Activated CD4-positive, alpha-beta T cell treated with anti-CD3 and anti-CD28 coated beads, Interleukin-2, amount 10 ng/mL, durations not matched to agents 7 days and 5 days (primary cell): ENCODE measurements around the gene TXNDC12. TPM values are rescaled to one million over a fixed set of nuclear protein-coding genes. Genes with fewer than 3 reads are reported as not detected.
"Not testable (repeated sequence)": the region's sequence is repeated elsewhere in the genome, so short reads cannot be mapped to it uniquely, and the experiment has no call there.

Experiments
- CTCF ChIA-PET: fragments of 350-600 bp; sonication (Branson Sonifier 250); formaldehyde crosslinking; loops from one replicate; lab custom pipeline; 2021; ENCODE audit warnings: antibody characterized with exemption; lab: Charles Lee
- POLR2A ChIA-PET: fragments of 350-600 bp; sonication (Branson Sonifier 250); formaldehyde crosslinking; loops from one replicate; lab custom pipeline; 2021; ENCODE audit warnings: antibody characterized with exemption; lab: Charles Lee
- DNase-seq: peaks from one replicate; pipeline ENCODE4 v3.0.0-alpha.2; 2020
- H3K27ac Mint-ChIP-seq: one replicate; pipeline ENCODE4 v1.8.0; 2021; ENCODE audit warnings: mild to moderate bottlenecking, moderate library complexity, mixed read lengths
- H3K27me3 Mint-ChIP-seq: one replicate; pipeline ENCODE4 v1.8.0; 2021; ENCODE audit warnings: mixed read lengths
- H3K36me3 Mint-ChIP-seq: one replicate; pipeline ENCODE4 v1.8.0; 2021; ENCODE audit warnings: low read depth, mixed read lengths
- H3K4me1 Mint-ChIP-seq: one replicate; pipeline ENCODE4 v1.8.0; 2021; ENCODE audit warnings: mixed read lengths
- H3K4me3 Mint-ChIP-seq: one replicate; pipeline ENCODE4 v1.8.0; 2021; ENCODE audit warnings: mild to moderate bottlenecking, moderate library complexity, mixed read lengths
- H3K9me3 Mint-ChIP-seq: one replicate; pipeline ENCODE4 v1.8.0; 2021; ENCODE audit warnings: mixed read lengths
- total RNA-seq, 2 experiments: library from RNA; stranded (reverse); gene quantifications; one replicate each; pipeline ENCODE4 v1.2.3, GENCODE V29; 2021

Gene TXNDC12
- total RNA-seq, 2 experiments from 2014 or later, result 48.1 to 49.2 TPM

DNA sequence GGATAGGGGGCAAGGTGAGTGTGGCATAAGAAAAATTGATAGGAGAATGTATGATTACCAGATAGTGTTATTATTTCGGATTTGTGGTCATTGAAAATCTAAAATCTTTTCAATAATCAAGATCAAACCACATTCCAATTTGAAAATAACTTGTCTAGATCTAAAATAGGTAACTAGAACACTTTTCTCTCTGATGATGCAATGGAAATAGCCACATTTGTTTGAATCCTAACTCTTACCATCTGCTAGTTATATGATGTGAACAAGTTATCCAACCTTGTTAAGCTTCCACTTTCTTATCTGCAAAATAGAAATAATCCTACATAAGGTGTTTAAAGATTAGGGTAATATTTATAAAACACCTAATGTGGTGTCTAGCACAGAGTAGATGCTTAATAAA lies 4.9 kb upstream of the TXNDC12 start:
- CTCF ChIA-PET, result interaction anchor here (1.3 to 1.6 kb wide), 3 partner anchors 11 to 173 kb away, joined by 3 to 4 read pairs (median 3); no protein-coding TSS in a partner anchor
- Mint-ChIP-seq H3K27me3 (no peaks in the 10 kb centered on the region), H3K9me3 (no peaks in the 10 kb centered on the region), H3K36me3 (peaks cover 34% of the 10 kb centered on the region), H3K4me3 (no peak overlapping the region), H3K4me1 (peaks cover 33% of the 10 kb centered on the region), H3K27ac (no peak overlapping the region)
- no peak for DNase-seq
- POLR2A ChIA-PET, result no interaction called here

DNA sequence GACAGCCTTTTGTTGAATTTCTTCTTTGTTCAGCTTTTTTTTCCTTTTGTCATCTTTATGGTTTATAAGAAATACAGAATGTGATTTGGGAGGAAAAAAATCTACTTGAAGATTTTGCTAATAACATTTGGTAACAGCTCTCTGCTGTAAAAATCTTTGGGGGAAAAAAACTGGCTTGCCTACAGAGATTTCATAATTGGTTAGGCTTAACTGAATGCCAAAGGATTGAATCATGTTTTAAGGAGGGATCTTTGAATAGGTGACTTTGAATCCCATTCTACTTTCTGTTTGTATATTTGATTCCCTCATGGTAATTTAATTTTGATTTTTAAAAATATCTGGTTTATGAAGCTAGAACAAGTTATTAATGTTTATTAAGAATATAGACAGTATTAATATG lies 4.3 kb upstream of the TXNDC12 start:
- H3K4me3 Mint-ChIP-seq, result no peak overlapping the region
- no peaks in the 10 kb centered on the region for H3K9me3 Mint-ChIP-seq
- H3K4me1 Mint-ChIP-seq, result peaks cover 34% of the 10 kb centered on the region
- no peak for DNase-seq
- CTCF ChIA-PET, result interaction anchor here (1.4 to 1.6 kb wide), 2 partner anchors 11 to 14 kb away, joined by 3 to 4 read pairs; no protein-coding TSS in a partner anchor
- H3K36me3 Mint-ChIP-seq, result peaks cover 34% of the 10 kb centered on the region
- POLR2A ChIA-PET, result no interaction called here
- no peak overlapping the region for H3K27ac Mint-ChIP-seq
- no peaks in the 10 kb centered on the region for H3K27me3 Mint-ChIP-seq

DNA sequence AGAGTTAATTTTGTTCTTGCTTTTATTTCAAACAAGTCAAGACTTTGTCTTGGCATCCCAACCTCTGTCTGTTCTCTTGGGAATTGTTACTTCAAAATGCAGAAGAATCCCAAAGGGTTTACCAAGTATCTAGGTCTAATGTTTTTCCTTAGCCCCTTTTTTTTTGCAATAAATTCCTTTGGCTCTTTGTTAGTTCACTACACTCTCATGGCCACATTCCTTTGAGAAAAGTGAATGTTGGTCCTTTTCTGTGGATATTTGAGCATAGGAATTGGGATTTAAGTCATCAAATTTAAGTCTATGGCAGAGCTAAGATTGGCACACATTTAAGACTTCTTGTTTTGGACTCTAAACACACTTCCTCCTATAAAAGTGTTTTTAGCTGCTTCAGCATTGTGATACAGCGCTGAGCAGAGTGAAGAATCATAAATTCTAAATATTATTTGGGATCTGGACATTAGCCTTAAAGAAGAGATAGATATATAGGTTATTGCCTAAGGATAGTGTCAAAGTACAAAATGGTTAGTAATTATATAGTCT lies 3.0 kb upstream of the TXNDC12 start:
- Mint-ChIP-seq H3K4me1 (peaks cover 40% of the 10 kb centered on the region), H3K4me3 (peak overlapping the region; percentile 97), H3K9me3 (no peaks in the 10 kb centered on the region), H3K27ac (peak overlapping the region; percentile 51), H3K27me3 (no peaks in the 10 kb centered on the region), H3K36me3 (peaks cover 29% of the 10 kb centered on the region)
- DNase-seq, result no peak
- CTCF ChIA-PET, result no interaction called here
- POLR2A ChIA-PET, result no interaction called here

DNA sequence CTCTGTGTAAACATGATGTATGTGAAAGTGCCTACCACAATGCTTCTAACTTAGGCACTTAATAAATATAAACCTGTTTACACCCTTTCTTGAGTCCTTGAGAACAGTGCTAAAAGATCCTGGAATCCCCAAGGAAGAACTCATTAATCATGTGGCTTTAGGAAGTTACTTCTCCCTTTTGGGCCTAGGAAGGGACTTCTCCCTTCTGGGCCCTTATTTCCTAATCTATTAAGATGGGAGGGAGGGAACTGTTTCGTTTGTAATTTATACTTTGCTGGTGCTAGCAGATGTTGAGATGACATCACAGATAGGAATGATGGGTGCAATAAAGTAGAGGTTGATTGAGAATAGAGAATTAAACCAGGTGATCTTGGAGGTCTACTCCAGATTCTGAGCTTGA lies 2.3 kb upstream of the TXNDC12 start:
- peak overlapping the region; percentile 94 for H3K27ac Mint-ChIP-seq
- peak overlapping the region; percentile 97 for H3K4me3 Mint-ChIP-seq
- H3K9me3 Mint-ChIP-seq, result no peaks in the 10 kb centered on the region
- ChIA-PET POLR2A (no interaction called here), CTCF (interaction anchor here (1.7 kb wide), 1 partner anchor 8 kb away, joined by 5 read pairs; no protein-coding TSS in a partner anchor)
- H3K4me1 Mint-ChIP-seq, result peaks cover 46% of the 10 kb centered on the region
- no peaks in the 10 kb centered on the region for H3K27me3 Mint-ChIP-seq
- peaks cover 24% of the 10 kb centered on the region for H3K36me3 Mint-ChIP-seq
- DNase-seq, result no peak

DNA sequence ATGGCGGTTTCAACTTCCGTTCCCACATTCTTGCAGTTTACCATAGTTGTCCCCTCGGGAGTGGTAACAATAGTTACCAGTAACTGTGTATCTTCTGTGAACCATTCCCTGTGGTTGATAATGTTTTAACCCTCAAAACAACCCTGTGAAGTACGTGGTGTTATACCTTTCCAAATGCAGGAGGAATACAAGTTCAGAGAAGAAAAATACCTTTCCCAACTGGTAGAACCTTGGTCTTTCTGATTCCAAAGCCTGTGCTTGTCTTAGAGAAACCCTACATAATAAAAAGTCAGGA lies 1.9 kb upstream of the TXNDC12 start:
- H3K9me3 Mint-ChIP-seq, result no peaks in the 10 kb centered on the region
- no peak for DNase-seq
- peaks cover 23% of the 10 kb centered on the region for H3K36me3 Mint-ChIP-seq
- peak overlapping the region; percentile 94 for H3K27ac Mint-ChIP-seq
- H3K4me1 Mint-ChIP-seq, result peaks cover 46% of the 10 kb centered on the region
- H3K27me3 Mint-ChIP-seq, result no peaks in the 10 kb centered on the region
- ChIA-PET CTCF (interaction anchor here (1.7 kb wide), 1 partner anchor 8 kb away, joined by 5 read pairs; no protein-coding TSS in a partner anchor), POLR2A (no interaction called here)
- peak overlapping the region; percentile 97 for H3K4me3 Mint-ChIP-seq

DNA sequence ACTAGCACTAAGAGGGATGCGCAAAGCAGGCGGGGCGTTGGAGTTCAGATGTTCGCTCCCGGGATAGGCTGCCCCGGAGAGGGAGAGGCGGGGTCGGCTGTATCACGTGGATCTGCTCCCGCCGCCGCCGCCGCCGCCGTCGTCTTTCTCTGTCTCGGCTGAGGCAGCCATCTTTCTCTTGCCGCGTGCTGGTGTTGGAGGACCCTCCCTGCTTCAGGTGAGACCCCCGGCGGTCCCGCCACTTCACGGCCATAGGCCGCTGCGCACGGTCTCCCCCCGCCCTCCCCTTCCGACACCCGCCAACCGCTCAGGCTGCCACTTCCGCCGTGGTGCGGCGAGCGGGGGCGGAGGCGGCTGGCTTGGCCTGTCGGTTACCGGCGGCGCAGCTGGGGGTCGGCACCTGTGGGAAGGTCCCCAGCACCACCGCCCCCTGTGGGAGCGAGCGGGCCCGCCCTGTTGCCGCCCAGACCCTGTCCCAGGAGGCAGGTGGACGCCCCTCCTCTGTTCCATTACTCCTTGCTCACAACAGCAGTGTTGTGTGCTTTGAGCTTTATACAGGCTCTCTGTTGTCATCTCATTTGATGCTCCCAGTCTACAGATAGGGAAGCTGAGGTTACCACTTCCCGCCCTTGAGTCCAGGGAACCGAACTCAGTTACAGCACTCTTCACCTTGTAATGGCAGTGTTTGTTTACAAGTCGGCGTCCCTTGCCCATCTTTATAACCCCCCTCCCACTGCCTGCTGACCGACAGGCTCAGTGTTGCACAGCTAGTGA lies 1.4 kb upstream of the TXNDC12 start, which contains the start of gene BTF3L4:
Gene BTF3L4, plus strand, starts transcription at position 133 of the 774 bp plus-strand sequence. CDS start 3,553 bp downstream, outside the sequence.
- Mint-ChIP-seq H3K9me3 (no peaks in the 10 kb centered on the region), H3K27ac (peak within 1 kb of the TSS; percentile 94), H3K27me3 (no peaks in the 10 kb centered on the region), H3K4me1 (peaks cover 46% of the 10 kb centered on the region), H3K4me3 (peak within 1 kb of the TSS; percentile 97), H3K36me3 (peaks cover 24% of the 10 kb centered on the region)
- peak; percentile 97 for DNase-seq
- CTCF ChIA-PET, result interaction anchor here (0.7 to 1.8 kb wide), 3 partner anchors 9 to 27 kb away, joined by 3 to 5 read pairs (median 4); no protein-coding TSS in a partner anchor
- POLR2A ChIA-PET, result interaction anchor here (1.1 kb wide), 1 partner anchor 309 kb away, joined by 3 read pairs; no protein-coding TSS in a partner anchor

DNA sequence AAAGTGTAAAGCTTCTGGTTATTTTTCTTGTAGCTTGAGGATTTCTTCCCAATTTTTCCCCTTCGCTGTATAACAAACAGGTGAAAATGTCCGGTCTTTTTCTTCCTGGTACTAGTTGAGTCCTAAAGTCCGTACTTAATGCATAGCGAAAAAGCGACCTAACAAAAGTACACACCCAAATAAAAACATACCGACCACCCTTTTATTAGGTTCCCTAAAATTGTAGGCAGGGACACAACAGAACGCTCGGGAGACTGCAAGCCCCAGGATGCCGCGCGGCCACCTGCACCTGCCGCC lies 823 bp upstream of the TXNDC12 start:
- peak overlapping the region; percentile 97 for H3K4me3 Mint-ChIP-seq
- ChIA-PET CTCF (interaction anchor here (0.7 to 1.8 kb wide), 4 partner anchors 9 to 26 kb away, joined by 3 to 5 read pairs (median 4); no protein-coding TSS in a partner anchor), POLR2A (interaction anchor here (1.1 kb wide), 1 partner anchor 309 kb away, joined by 3 read pairs; no protein-coding TSS in a partner anchor)
- no peak for DNase-seq
- no peaks in the 10 kb centered on the region for H3K27me3 Mint-ChIP-seq
- H3K27ac Mint-ChIP-seq, result peak overlapping the region; percentile 94
- H3K36me3 Mint-ChIP-seq, result peaks cover 23% of the 10 kb centered on the region
- peaks cover 46% of the 10 kb centered on the region for H3K4me1 Mint-ChIP-seq
- no peaks in the 10 kb centered on the region for H3K9me3 Mint-ChIP-seq

DNA sequence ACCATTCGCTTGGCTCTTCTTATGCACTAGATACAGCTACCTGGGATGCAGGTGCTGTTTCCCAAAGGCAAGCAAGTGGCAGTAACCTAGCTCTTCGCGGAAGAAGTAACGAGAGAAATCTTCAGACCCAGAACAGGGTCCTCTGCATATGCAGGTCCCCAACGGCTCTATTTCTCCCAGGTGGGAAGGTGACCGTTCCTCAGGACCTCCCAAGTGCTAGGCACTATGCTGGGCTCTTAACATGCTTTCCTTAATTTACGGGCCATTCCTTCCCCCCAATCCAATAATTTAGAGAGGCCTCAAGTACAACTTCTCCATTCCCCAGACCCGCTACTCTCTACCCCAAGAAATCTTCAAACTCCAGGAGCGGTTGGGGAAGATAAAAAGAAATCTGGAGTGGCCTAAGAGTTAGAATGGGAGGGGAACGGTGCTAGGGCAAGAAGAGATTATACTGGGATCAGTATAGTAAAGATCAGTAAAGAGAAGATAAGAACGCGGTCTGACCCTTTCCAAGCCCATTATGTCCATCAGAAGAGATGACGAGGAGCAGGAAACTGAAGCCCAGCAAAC lies 410 bp downstream of the TXNDC12 start:
- POLR2A ChIA-PET, result no interaction called here
- Mint-ChIP-seq H3K27me3 (no peaks in the 10 kb centered on the region), H3K9me3 (no peaks in the 10 kb centered on the region), H3K27ac (peak overlapping the region; percentile 94), H3K4me1 (peaks cover 41% of the 10 kb centered on the region), H3K4me3 (peak overlapping the region; percentile 97), H3K36me3 (peaks cover 15% of the 10 kb centered on the region)
- no peak for DNase-seq
- CTCF ChIA-PET, result interaction anchor here (0.6 to 1.8 kb wide), 4 partner anchors 10 to 657 kb away, joined by 3 to 5 read pairs (median 4); no protein-coding TSS in a partner anchor

DNA sequence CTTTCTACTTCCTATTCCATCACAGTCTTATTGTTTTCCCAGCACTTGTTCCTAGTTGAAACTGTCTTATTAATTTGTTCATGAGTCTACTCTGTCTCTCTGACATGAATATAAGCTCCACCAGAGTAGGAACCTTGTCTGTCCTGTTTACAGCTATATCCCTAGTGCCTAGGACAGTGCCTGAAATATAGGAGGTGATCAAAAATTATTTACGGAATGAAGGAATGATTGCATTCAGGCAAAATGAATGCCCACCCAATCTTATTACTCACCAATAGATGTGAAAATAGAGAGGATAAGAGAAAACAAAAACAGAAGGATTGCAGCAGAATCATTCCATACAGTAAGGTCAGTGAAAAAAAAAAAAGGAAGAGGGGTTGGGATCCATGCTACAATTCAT lies 1.1 kb downstream of the TXNDC12 start:
- Mint-ChIP-seq H3K27ac (no peak overlapping the region), H3K36me3 (peaks cover 12% of the 10 kb centered on the region), H3K27me3 (no peaks in the 10 kb centered on the region), H3K9me3 (no peaks in the 10 kb centered on the region), H3K4me1 (peaks cover 35% of the 10 kb centered on the region), H3K4me3 (peak overlapping the region; percentile 97)
- ChIA-PET POLR2A (no interaction called here), CTCF (no interaction called here)
- DNase-seq, result no peak

DNA sequence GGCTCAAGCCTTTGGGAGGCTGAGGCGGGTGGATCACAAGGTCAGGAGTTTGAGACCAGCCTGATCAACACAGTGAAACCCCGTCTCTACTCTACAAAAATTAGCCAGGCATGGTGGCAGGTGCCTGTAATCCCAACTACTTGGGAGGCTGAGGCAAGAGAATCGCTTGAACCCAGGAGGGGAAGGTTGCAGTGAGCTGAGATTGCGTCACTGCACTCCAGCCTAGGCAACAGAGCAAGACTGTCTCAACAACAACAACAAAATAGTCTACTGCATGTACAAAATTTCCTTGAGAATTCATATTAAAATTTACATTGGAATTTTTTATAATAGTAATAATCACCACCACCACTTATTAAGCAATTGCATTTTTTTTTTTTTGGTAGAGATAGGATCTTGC lies 5.7 kb downstream of the TXNDC12 start:
- H3K9me3 Mint-ChIP-seq, POLR2A ChIA-PET, H3K27ac Mint-ChIP-seq, DNase-seq, H3K27me3 Mint-ChIP-seq, H3K4me3 Mint-ChIP-seq: not testable (repeated sequence)
- Mint-ChIP-seq H3K4me1 (peaks cover 19% of the 10 kb centered on the region), H3K36me3 (peaks cover 20% of the 10 kb centered on the region)
- CTCF ChIA-PET, result interaction anchor here (1.0 to 1.6 kb wide), 4 partner anchors 10 to 22 kb away, joined by 3 read pairs; no protein-coding TSS in a partner anchor

DNA sequence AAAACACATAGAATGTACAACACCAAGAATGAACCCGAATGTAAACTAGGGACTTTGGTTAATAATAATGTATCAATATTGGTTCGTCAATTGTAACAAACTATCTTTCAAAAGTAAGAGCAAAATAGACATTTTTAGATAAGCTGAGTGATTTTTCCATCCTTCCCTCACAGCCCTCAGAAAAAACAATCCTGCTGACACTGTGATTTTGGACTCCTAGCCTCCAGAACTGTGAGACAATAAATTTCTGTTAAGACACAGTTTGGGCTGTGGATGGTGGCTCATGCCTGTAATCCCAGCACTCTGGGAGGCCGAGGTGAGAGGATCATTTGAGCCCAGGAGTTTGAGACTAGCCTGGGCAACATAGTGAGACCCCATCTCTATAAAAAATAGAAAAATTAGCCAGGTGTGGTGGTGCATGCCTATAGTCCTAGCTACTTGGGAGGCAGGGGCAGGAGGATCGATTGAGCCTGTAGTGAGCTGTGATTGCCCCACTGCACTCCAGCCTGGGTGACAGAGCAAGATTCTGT lies 9.3 kb downstream of the TXNDC12 start:
- peaks cover 16% of the 10 kb centered on the region for H3K36me3 Mint-ChIP-seq
- H3K4me1 Mint-ChIP-seq, POLR2A ChIA-PET, H3K27ac Mint-ChIP-seq, H3K9me3 Mint-ChIP-seq, DNase-seq, H3K4me3 Mint-ChIP-seq, H3K27me3 Mint-ChIP-seq: not testable (repeated sequence)
- CTCF ChIA-PET, result interaction anchor here (1.1 to 1.9 kb wide), 3 partner anchors 10 to 16 kb away, joined by 3 to 4 read pairs (median 4); partner anchors contain the start of gene TXNDC12

DNA sequence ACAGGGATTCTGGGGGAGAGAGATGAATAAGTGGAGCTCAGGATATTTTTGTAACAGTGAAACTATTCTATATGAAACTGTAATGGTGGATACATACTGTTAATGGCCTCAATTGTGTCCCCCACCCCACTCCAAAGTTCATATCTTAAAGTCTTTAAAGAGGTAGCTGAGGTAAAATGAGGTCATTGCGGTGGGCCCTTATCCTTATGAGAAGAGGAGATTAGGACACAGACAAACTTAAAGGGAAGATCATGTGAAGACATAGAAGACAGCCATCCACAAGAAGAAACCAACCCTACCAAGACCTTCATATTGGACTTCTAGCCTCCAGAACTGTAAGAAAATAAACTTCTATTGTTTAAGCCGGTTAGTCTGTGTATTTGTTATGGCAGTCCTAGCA lies 9.8 kb downstream of the TXNDC12 start:
- H3K27ac Mint-ChIP-seq, result no peak overlapping the region
- H3K4me1 Mint-ChIP-seq, result peaks cover 6% of the 10 kb centered on the region
- POLR2A ChIA-PET, result no interaction called here
- DNase-seq, result no peak
- H3K9me3 Mint-ChIP-seq, result no peaks in the 10 kb centered on the region
- CTCF ChIA-PET, result interaction anchor here (1.1 to 1.5 kb wide), 2 partner anchors 10 to 15 kb away, joined by 3 to 4 read pairs; partner anchors contain the start of gene TXNDC12
- peaks cover 17% of the 10 kb centered on the region for H3K36me3 Mint-ChIP-seq
- H3K4me3 Mint-ChIP-seq, result no peak overlapping the region
- no peaks in the 10 kb centered on the region for H3K27me3 Mint-ChIP-seq
